Bronchial epithelial cell (primary cell): ENCODE results near the gene FBXL17. TPM values are rescaled to one million over a fixed set of nuclear protein-coding genes. Genes with fewer than 3 reads are reported as not detected.

Experiments
- DNase-seq: peaks from one replicate; pipeline ENCODE4 v3.0.0-alpha.2; 2010; ENCODE audit warnings: low read depth
- FAIRE-seq: peaks from 2 replicates; lab custom pipeline; 2011; peaks lifted over from hg19 to GRCh38; lab: Jason Lieb, UNC
- H3K27me3 ChIP-seq: 2 replicates; pipeline ENCODE4 v1.5.1; 2011; ENCODE audit warnings: low read length; ENCODE audit not compliant: control insufficient read depth, insufficient read depth
- H3K36me3 ChIP-seq: 2 replicates; pipeline ENCODE4 v1.5.1; 2011; ENCODE audit warnings: low read length; ENCODE audit not compliant: control insufficient read depth, insufficient read depth
- H3K4me3 ChIP-seq: 2 replicates; pipeline ENCODE4 v1.5.1; 2011; ENCODE audit warnings: mild to moderate bottlenecking, low read depth, low read length, control low read depth
- total RNA-seq: library from RNA; depleted of rRNA; stranded (reverse); fragments of >200 nt; gene quantifications from 2 replicates; pipeline ENCODE4 v1.2.1, GENCODE V29; 2014
- TF ChIP-seq, protein P1 (sequence below): IDR thresholded peaks from 2 replicates; pipeline ENCODE4 v1.5.1; 2011; ENCODE audit warnings: mild to moderate bottlenecking, moderate library complexity, low read length, control low read depth, inconsistent platforms; ENCODE audit not compliant: insufficient read depth, severe bottlenecking

FBXL17 gene
- total RNA-seq, 1 donor from 2014 or later = 6.6 TPM

DNA sequence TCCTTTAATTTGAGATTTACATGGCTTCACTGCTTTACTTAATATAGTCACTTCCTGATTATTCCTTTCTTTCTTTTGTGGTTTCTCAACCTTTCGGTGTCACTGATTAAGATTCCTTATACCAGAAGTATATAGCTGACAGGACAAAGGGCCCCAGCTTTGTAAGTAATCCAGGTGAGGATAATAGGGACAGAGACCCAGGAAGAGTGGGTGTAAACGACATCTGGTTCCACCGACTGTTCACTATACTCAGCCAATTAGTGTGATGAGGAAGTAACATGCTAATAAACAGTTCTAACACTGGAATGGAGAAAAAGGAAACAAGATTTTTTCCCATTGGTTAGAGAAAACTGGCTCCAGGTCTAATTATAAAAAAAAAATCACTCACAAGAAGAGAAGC is 424.8 kb downstream of the FBXL17 start:
- FAIRE-seq (no peak), DNase-seq (no peak)
- no peak overlapping the region for H3K4me3 ChIP-seq
- no peaks in the 10 kb centered on the region for H3K36me3 ChIP-seq
- no peaks in the 10 kb centered on the region for H3K27me3 ChIP-seq
- TF ChIP-seq, protein P1, sequence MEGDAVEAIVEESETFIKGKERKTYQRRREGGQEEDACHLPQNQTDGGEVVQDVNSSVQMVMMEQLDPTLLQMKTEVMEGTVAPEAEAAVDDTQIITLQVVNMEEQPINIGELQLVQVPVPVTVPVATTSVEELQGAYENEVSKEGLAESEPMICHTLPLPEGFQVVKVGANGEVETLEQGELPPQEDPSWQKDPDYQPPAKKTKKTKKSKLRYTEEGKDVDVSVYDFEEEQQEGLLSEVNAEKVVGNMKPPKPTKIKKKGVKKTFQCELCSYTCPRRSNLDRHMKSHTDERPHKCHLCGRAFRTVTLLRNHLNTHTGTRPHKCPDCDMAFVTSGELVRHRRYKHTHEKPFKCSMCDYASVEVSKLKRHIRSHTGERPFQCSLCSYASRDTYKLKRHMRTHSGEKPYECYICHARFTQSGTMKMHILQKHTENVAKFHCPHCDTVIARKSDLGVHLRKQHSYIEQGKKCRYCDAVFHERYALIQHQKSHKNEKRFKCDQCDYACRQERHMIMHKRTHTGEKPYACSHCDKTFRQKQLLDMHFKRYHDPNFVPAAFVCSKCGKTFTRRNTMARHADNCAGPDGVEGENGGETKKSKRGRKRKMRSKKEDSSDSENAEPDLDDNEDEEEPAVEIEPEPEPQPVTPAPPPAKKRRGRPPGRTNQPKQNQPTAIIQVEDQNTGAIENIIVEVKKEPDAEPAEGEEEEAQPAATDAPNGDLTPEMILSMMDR = no peak

DNA sequence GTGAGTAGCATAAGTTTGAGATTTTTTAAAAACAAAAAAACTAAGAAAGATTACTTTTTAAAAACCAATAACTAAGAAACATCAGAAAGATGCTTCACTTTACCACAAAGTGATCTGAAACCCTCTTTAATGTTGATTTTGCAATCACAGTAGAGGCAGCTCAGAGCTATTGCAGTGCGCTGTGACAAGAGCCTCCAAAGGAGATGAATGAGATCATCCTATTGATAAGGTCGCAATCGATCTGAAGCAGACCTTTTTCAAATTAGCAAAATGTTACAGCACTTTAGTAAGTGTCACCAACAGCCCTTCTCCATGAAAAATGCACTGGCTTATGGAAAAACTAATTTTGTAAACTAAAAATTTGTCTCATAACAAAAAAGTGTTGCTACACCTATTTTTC is 426.6 kb downstream of the FBXL17 start:
- H3K4me3 ChIP-seq = no peak overlapping the region
- H3K36me3 ChIP-seq = no peaks in the 10 kb centered on the region
- TF ChIP-seq, protein P1 = no peak
- H3K27me3 ChIP-seq = no peaks in the 10 kb centered on the region
- DNase-seq (no peak), FAIRE-seq (no peak)

DNA sequence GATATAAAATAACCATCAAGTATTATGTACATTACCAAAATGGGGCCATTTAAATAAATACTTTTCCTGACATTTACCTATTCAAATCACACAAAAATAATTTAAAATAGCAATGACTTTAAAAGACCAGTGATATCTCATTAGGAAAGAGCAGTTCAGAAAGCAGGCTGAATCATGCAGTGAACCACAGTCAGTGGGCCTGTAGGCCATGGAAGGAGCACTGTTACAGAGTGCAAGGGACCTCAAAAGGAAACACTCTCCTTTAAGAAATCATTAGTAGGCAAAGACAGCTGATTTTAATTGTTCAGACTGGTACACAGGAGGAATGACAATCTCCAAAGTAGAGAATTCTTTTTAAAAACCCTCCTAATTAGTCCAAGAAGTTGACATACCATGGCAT is 427.6 kb downstream of the FBXL17 start:
- H3K27me3 ChIP-seq = no peaks in the 10 kb centered on the region
- FAIRE-seq (no peak), DNase-seq (no peak)
- H3K4me3 ChIP-seq = no peak overlapping the region
- no peaks in the 10 kb centered on the region for H3K36me3 ChIP-seq
- TF ChIP-seq, protein P1 = no peak

- H3K36me3 ChIP-seq = no peaks in the 10 kb centered on the region
- TF ChIP-seq, protein P1 = no peak
- no peaks in the 10 kb centered on the region for H3K27me3 ChIP-seq
- no peak overlapping the region for H3K4me3 ChIP-seq
- no peak for DNase-seq
- no peak for FAIRE-seq
Measured at GRCh38 chr5:107952450-107952849, 429.4 kb downstream of the FBXL17 start.

DNA sequence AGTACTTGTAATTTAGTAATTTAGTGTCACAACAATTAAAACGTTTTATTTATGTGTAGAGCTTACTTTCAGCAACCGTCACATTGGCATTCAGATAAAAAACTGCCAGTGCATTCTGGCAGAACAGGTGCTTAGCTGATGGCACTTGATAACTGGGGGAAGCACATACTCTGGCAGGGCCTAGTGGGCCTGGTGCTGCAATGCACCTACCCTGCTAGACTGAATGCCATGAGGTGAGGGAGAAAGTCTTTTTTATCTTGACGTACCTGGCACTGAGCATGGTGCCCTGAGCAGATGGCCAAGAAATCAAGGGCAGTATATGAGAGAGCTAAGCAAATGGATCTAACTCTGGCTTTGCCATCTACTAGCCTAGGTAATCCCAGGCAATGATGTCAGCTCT is 430.6 kb downstream of the FBXL17 start:
- FAIRE-seq = no peak
- TF ChIP-seq, protein P1 = no peak

DNA sequence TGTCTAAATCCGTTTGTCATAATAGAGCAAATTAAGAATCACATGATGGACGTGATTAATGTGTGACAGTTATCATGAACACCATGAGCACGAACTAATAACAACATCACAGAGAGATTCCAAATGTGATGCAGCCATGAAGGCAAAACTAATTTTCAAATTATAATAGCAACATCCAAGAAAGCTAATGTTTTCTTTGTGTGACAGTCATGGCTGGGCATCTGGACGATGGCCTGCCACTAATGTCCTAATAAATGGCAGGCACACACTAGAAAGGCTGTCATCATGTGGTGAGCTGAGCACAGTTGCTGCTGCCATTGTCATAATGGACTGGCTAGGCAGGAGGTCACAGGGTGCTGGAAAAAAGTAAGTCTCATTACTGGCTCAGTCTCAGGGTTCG is 431.1 kb downstream of the FBXL17 start:
- DNase-seq (no peak), FAIRE-seq (no peak)
- Histone ChIP-seq H3K36me3 (no peaks in the 10 kb centered on the region), H3K27me3 (no peaks in the 10 kb centered on the region), H3K4me3 (no peak overlapping the region)
- TF ChIP-seq, protein P1 = no peak

More for the DNA sequence above, 430.6 kb downstream of the FBXL17 start:
- no peaks in the 10 kb centered on the region for H3K36me3 ChIP-seq
- no peak overlapping the region for H3K4me3 ChIP-seq
- no peak for DNase-seq
- H3K27me3 ChIP-seq = no peaks in the 10 kb centered on the region
